DOHH2 (cell line): ENCODE data around the gene COL17A1.

Experiments used
- H3F3A ChIP-seq: fragments of 200-600 bp; sonication (generic), shearing (Covaris generic); 2 replicates; pipeline ENCODE4 v1.6.0; 2016; ENCODE audit warnings: antibody characterized with exemption, mild to moderate bottlenecking; ENCODE audit not compliant: control insufficient read depth, insufficient read depth
- H3K27ac ChIP-seq: fragments of 200-600 bp; sonication (generic); 2 replicates; pipeline ENCODE4 v1.5.1; 2014; ENCODE audit warnings: low read depth, mild to moderate bottlenecking, low read length, moderate library complexity
- H3K27me3 ChIP-seq: fragments of 200-600 bp; sonication (generic); 2 replicates; pipeline ENCODE4 v1.6.1; 2014; ENCODE audit warnings: mild to moderate bottlenecking, low read length, mixed read lengths; ENCODE audit not compliant: control insufficient read depth
- H3K36me3 ChIP-seq: fragments of 200-600 bp; sonication (generic); 2 replicates; pipeline ENCODE4 v1.6.1; 2014; ENCODE audit warnings: mild to moderate bottlenecking, low read length, moderate library complexity, mixed read lengths; ENCODE audit not compliant: control insufficient read depth
- H3K4me1 ChIP-seq: fragments of 200-600 bp; sonication (generic); 2 replicates; pipeline ENCODE4 v1.6.1; 2014; ENCODE audit warnings: mild to moderate bottlenecking, low read length, mixed read lengths; ENCODE audit not compliant: control insufficient read depth
- H3K4me2 ChIP-seq: fragments of 200-600 bp; sonication (generic); 2 replicates; pipeline ENCODE4 v1.6.0; 2014; ENCODE audit warnings: mild to moderate bottlenecking, low read length, moderate library complexity
- H3K4me3 ChIP-seq: fragments of 200-600 bp; sonication (generic); 2 replicates; pipeline ENCODE4 v1.5.1; 2014; ENCODE audit warnings: mild to moderate bottlenecking, low read length, mixed read lengths
- H3K79me2 ChIP-seq: fragments of 200-600 bp; sonication (generic); 2 replicates; pipeline ENCODE4 v1.6.1; 2014; ENCODE audit warnings: mild to moderate bottlenecking, low read length, mixed read lengths; ENCODE audit not compliant: control insufficient read depth
- H3K9me2 ChIP-seq: fragments of 200-600 bp; sonication (generic); replicated peaks from 2 replicates; pipeline ENCODE4 v1.6.1; 2014; ENCODE audit warnings: mild to moderate bottlenecking, low read length, mixed read lengths; ENCODE audit not compliant: control insufficient read depth
- H3K9me3 ChIP-seq: fragments of 200-600 bp; sonication (generic); 2 replicates; pipeline ENCODE4 v1.6.1; 2014; ENCODE audit warnings: antibody characterized with exemption, low read length, mixed read lengths; ENCODE audit not compliant: control insufficient read depth, insufficient read depth
- H4K20me1 ChIP-seq: fragments of 200-600 bp; sonication (generic); 2 replicates; pipeline ENCODE4 v1.6.0; 2014; ENCODE audit warnings: low read depth, mild to moderate bottlenecking, antibody characterized with exemption, low read length, moderate library complexity; ENCODE audit not compliant: control insufficient read depth, insufficient read depth
- CTCF ChIP-seq: fragments of 200-600 bp; sonication (generic); IDR thresholded peaks from one replicate; pipeline ENCODE4 v1.5.1; 2014; ENCODE audit warnings: antibody characterized with exemption, mild to moderate bottlenecking, low read depth, low read length; ENCODE audit not compliant: poor library complexity, severe bottlenecking
- EZH2phosphoT487 ChIP-seq: fragments of 200-600 bp; sonication (generic); IDR thresholded peaks from 2 replicates; pipeline ENCODE4 v1.6.1; 2017; ENCODE audit warnings: borderline replicate concordance, mild to moderate bottlenecking, antibody characterized with exemption, low read length, moderate library complexity, mixed read lengths

The COL17A1 gene

GRCh38 chr10:104069613-104070012 is 16.1 kb downstream of the COL17A1 start:
- no peaks in the 10 kb centered on the region for H3K4me1 ChIP-seq
- H3K9me2 ChIP-seq: no peaks in the 10 kb centered on the region
- H4K20me1 ChIP-seq: no peaks in the 10 kb centered on the region
- no peaks in the 10 kb centered on the region for H3K36me3 ChIP-seq
- H3F3A ChIP-seq: no peaks in the 10 kb centered on the region
- H3K27me3 ChIP-seq: peaks cover 23% of the 10 kb centered on the region
- TF ChIP-seq CTCF (no peak), EZH2phosphoT487 (no peak)
- H3K79me2 ChIP-seq: no peaks in the 10 kb centered on the region
- H3K4me3 ChIP-seq: no peak overlapping the region
- H3K27ac ChIP-seq: no peak overlapping the region
- no peak overlapping the region for H3K4me2 ChIP-seq
- no peaks in the 10 kb centered on the region for H3K9me3 ChIP-seq

- no peaks in the 10 kb centered on the region for H3K79me2 ChIP-seq
- H3K36me3 ChIP-seq: no peaks in the 10 kb centered on the region
- no peak for TF ChIP-seq CTCF
- TF ChIP-seq EZH2phosphoT487: no peak
- no peak overlapping the region for H3K4me3 ChIP-seq
- no peaks in the 10 kb centered on the region for H4K20me1 ChIP-seq
- no peaks in the 10 kb centered on the region; the same call in 1 of the 2 replicates for H3K9me2 ChIP-seq
- no peak overlapping the region for H3K4me2 ChIP-seq
- H3K4me1 ChIP-seq: no peaks in the 10 kb centered on the region
- peaks cover 18% of the 10 kb centered on the region for H3K27me3 ChIP-seq
- no peaks in the 10 kb centered on the region for H3F3A ChIP-seq
- no peaks in the 10 kb centered on the region for H3K9me3 ChIP-seq
- no peak overlapping the region for H3K27ac ChIP-seq
Observed at GRCh38 chr10:104067525-104067924, 18.2 kb downstream of the COL17A1 start.

DNA sequence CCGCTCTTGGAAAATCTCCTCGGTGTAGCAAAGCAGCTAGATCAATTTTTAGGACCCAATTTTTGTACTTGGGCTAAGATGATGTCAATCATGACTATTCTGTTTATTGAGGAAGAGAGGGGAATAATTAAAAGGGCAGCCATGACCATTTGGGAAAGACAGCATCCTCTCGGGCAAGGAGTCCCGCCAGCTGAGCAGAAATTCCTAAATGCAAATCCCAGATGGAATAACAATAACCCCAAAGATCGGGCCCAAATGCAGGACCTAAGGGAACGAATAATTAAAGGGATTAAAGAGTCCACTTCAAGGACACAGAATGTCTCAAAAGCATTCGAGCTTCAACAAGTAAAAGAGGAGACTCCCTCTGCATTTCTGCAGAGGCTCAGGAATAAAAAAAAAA is 18.7 kb downstream of the COL17A1 start:
- Histone ChIP-seq H3K27me3 (peaks cover 14% of the 10 kb centered on the region), H3K4me1 (no peaks in the 10 kb centered on the region), H3K79me2 (no peaks in the 10 kb centered on the region), H3K4me2 (no peak overlapping the region), H3F3A (no peaks in the 10 kb centered on the region), H4K20me1 (no peaks in the 10 kb centered on the region), H3K4me3 (no peak overlapping the region), H3K9me2 (no peaks in the 10 kb centered on the region; the same call in 1 of the 2 replicates), H3K27ac (no peak overlapping the region), H3K9me3 (no peaks in the 10 kb centered on the region), H3K36me3 (no peaks in the 10 kb centered on the region)
- TF ChIP-seq CTCF: no peak
- no peak for TF ChIP-seq EZH2phosphoT487

- Histone ChIP-seq H3K4me1 (no peaks in the 10 kb centered on the region), H3F3A (no peaks in the 10 kb centered on the region), H3K27ac (no peak overlapping the region), H3K36me3 (no peaks in the 10 kb centered on the region), H3K4me3 (no peak overlapping the region), H3K79me2 (no peaks in the 10 kb centered on the region), H3K4me2 (no peak overlapping the region), H4K20me1 (no peaks in the 10 kb centered on the region), H3K9me2 (no peaks in the 10 kb centered on the region; the same call in 1 of the 2 replicates), H3K27me3 (peaks cover 10% of the 10 kb centered on the region; the same call in 1 of the 2 replicates), H3K9me3 (no peaks in the 10 kb centered on the region)
- TF ChIP-seq CTCF (no peak), EZH2phosphoT487 (no peak)
Observed at GRCh38 chr10:104065748-104066147, 19.9 kb downstream of the COL17A1 start.
